K562 (cell line): Measurements from ENCODE around the gene FAM200A. TPM values are rescaled to one million over a fixed set of nuclear protein-coding genes. Genes with fewer than 3 reads are reported as not detected.

ENCODE experiments used
- ATAC-seq: fragments of 200-7000 bp; cut with Tn5 transposase; 3 replicates; pipeline ENCODE4 v1.9.1; 2020; ENCODE audit warnings: moderate library complexity
- BruUV-seq: library from RNA; stranded (reverse); fragments of 400-500 nt; replicated peaks from 2 replicates; lab custom pipeline; 2021; lab: Mats Ljungman, UMichigan
- CTCF ChIA-PET: fragments of 300-600 bp; formaldehyde crosslinking; extraction: SDS; loops from one replicate; lab custom pipeline; 2021; ENCODE audit warnings: low intra/inter-chr PET ratio; lab: Yijun Ruan, JAX
- POLR2A ChIA-PET: fragments of 300-600, 350-650 bp; sonication (Branson Sonifier 250); formaldehyde crosslinking; extraction: SDS; loops from one replicate; lab custom pipeline; 2021; ENCODE audit warnings: antibody characterized with exemption, inconsistent platforms; lab: Yijun Ruan, JAX
- DNase-seq, 4 experiments: peaks; one replicate each; pipeline versions ENCODE4 v3.0.0 to v3.0.0-alpha.2; 2011 to 2018; ENCODE audit warnings: low spot score in 3 of 4, mixed read lengths in 3 of 4; ENCODE audit errors: extremely low read depth in 1 of 4
- FAIRE-seq: peaks from 2 replicates; lab custom pipeline; 2011; peaks lifted over from hg19 to GRCh38; lab: Jason Lieb, UNC
- H2AFZ ChIP-seq: 2 replicates; pipeline ENCODE4 v1.6.0; 2011; ENCODE audit warnings: low read depth, low read length, control low read depth, inconsistent platforms
- H3K27ac ChIP-seq: fragments of 200-600 bp; 3 replicates; pipeline ENCODE4 v1.8.0; 2011; ENCODE audit warnings: low read depth, mild to moderate bottlenecking, control low read depth, inconsistent platforms, low read length, moderate library complexity, mixed read lengths; ENCODE audit errors: extremely low read depth
- H3K27me3 ChIP-seq, 2 experiments: fragments of 300-600 bp in 1 of 2; 2 replicates in 1 of 2; 3 replicates in 1 of 2; pipeline versions ENCODE4 v1.6.0 to v1.8.0; 2011; ENCODE audit warnings: inconsistent platforms in 2 of 2, low read length in 2 of 2, mild to moderate bottlenecking in 1 of 2, mixed read lengths in 1 of 2, moderate library complexity in 1 of 2; ENCODE audit not compliant: control insufficient read depth in 2 of 2, insufficient read depth in 2 of 2
- H3K36me3 ChIP-seq: fragments of 300-600 bp; 3 replicates; pipeline ENCODE4 v1.8.0; 2011; ENCODE audit warnings: mild to moderate bottlenecking, low read length, inconsistent platforms; ENCODE audit not compliant: control insufficient read depth, insufficient read depth
- H3K4me1 ChIP-seq, 2 experiments: fragments of 200-600 bp in 1 of 2; replicated peaks in 1 of 2; 2 replicates in 1 of 2; 3 replicates in 1 of 2; pipeline versions ENCODE4 v1.5.1 to v1.8.0; 2011; ENCODE audit warnings: inconsistent platforms in 2 of 2, low read length in 2 of 2, mild to moderate bottlenecking in 1 of 2, mixed read lengths in 1 of 2, moderate library complexity in 1 of 2; ENCODE audit not compliant: control insufficient read depth in 2 of 2, insufficient read depth in 2 of 2
- H3K4me2 ChIP-seq: 2 replicates; pipeline ENCODE4 v1.6.1; 2011; ENCODE audit warnings: low read length, control low read depth, inconsistent platforms, mixed read lengths; ENCODE audit not compliant: insufficient read depth
- H3K4me3 ChIP-seq: fragments of 200-600 bp; sonication (generic), shearing (Covaris generic); 2 replicates; pipeline ENCODE4 v1.5.1; 2016; ENCODE audit warnings: control low read depth, inconsistent platforms
- H3K79me2 ChIP-seq: fragments of 200-600 bp; 3 replicates; pipeline ENCODE4 v1.8.0; 2011; ENCODE audit warnings: low read length, inconsistent platforms; ENCODE audit not compliant: control insufficient read depth, insufficient read depth
- H3K9ac ChIP-seq, 2 experiments: 2 replicates each; pipeline versions ENCODE4 v1.6.0 to v1.6.1; 2011; ENCODE audit warnings: low read depth in 2 of 2, low read length in 2 of 2, control low read depth in 1 of 2, inconsistent platforms in 1 of 2, mild to moderate bottlenecking in 1 of 2, mixed read lengths in 1 of 2; ENCODE audit not compliant: insufficient read depth in 1 of 2
- H3K9me1 ChIP-seq: one replicate; pipeline ENCODE4 v1.6.0; 2011; ENCODE audit warnings: inconsistent platforms, mild to moderate bottlenecking, low read length, moderate library complexity; ENCODE audit not compliant: control insufficient read depth, insufficient read depth
- H3K9me3 ChIP-seq: replicated peaks from 2 replicates; pipeline ENCODE4 v1.5.1; 2011; ENCODE audit warnings: low read depth, low read length, inconsistent platforms; ENCODE audit not compliant: control insufficient read depth, insufficient read depth
- H4K20me1 ChIP-seq: replicated peaks from 2 replicates; pipeline ENCODE4 v1.6.1; 2011; ENCODE audit warnings: low read length, inconsistent platforms, mixed read lengths; ENCODE audit not compliant: control insufficient read depth, insufficient read depth
- ARID1B ChIP-seq: fragments of 450-650 bp; IDR thresholded peaks from 2 replicates; pipeline ENCODE4 v1.6.1; 2016; ENCODE audit warnings: antibody characterized with exemption, mild to moderate bottlenecking, inconsistent platforms
- CSDE1 ChIP-seq, 2 experiments: fragments of 450-650 bp; IDR thresholded peaks; 2 replicates each; pipeline ENCODE4 v1.6.1; 2016; ENCODE audit warnings: mild to moderate bottlenecking in 1 of 2
- DDX20 ChIP-seq: fragments of 450-650 bp; IDR thresholded peaks from 2 replicates; pipeline ENCODE4 v1.6.1; 2016; ENCODE audit warnings: missing genetic modification characterization, low read depth, mild to moderate bottlenecking, missing compliant biosample characterization, moderate library complexity
- E2F6 ChIP-seq, 2 experiments: IDR thresholded peaks; 2 replicates each; pipeline ENCODE4 v1.6.1; 2011; ENCODE audit warnings: borderline replicate concordance in 1 of 2, control low read depth in 1 of 2, low read depth in 1 of 2, low read length in 1 of 2, mild to moderate bottlenecking in 1 of 2, mixed read lengths in 1 of 2, moderate library complexity in 1 of 2; ENCODE audit not compliant: insufficient read depth in 1 of 2, insufficient read length in 1 of 2, poor library complexity in 1 of 2, severe bottlenecking in 1 of 2; ENCODE audit errors: extremely low read depth in 1 of 2
- HDAC1 ChIP-seq, 2 experiments: fragments of 450-650 bp; IDR thresholded peaks; 2 replicates each; pipeline ENCODE4 v1.6.1; 2016 to 2017; ENCODE audit warnings: inconsistent platforms in 1 of 2, mild to moderate bottlenecking in 1 of 2, moderate library complexity in 1 of 2
- HDGF ChIP-seq: fragments of 450-650 bp; IDR thresholded peaks from 2 replicates; pipeline ENCODE4 v1.6.1; 2016
- HLTF ChIP-seq: fragments of 450-650 bp; IDR thresholded peaks from 2 replicates; pipeline ENCODE4 v1.6.1; 2016
- NCOR1 ChIP-seq: fragments of 450-650 bp; IDR thresholded peaks from 2 replicates; pipeline ENCODE4 v1.6.1; 2016; ENCODE audit warnings: mild to moderate bottlenecking, moderate library complexity
- NKRF ChIP-seq: fragments of 450-650 bp; IDR thresholded peaks from 2 replicates; pipeline ENCODE4 v1.6.1; 2016; ENCODE audit warnings: borderline replicate concordance
- SMARCA4 ChIP-seq: fragments of 450-650 bp; IDR thresholded peaks from 2 replicates; pipeline ENCODE4 v1.6.1; 2016
- SMARCA5 ChIP-seq: fragments of 450-650 bp; IDR thresholded peaks from 2 replicates; pipeline ENCODE4 v1.6.1; 2016
- SRSF3 ChIP-seq: fragments of 200-400 bp; formaldehyde crosslinking; IDR thresholded peaks from 2 replicates; pipeline ENCODE4 v1.6.1; 2016; ENCODE audit warnings: mild to moderate bottlenecking, low read length, moderate library complexity; ENCODE audit not compliant: insufficient read depth
- YY1 ChIP-seq, 3 experiments: IDR thresholded peaks; 2 replicates each; pipeline ENCODE4 v1.6.1; 2011; ENCODE audit warnings: low read length in 2 of 3, mild to moderate bottlenecking in 2 of 3, moderate library complexity in 2 of 3, borderline replicate concordance in 1 of 3, control low read depth in 1 of 3, low read depth in 1 of 3; ENCODE audit not compliant: insufficient read depth in 3 of 3, insufficient replicate concordance in 2 of 3, control insufficient read depth in 1 of 3, insufficient read length in 1 of 3; ENCODE audit errors: extremely low read depth in 1 of 3
- ZBTB2 ChIP-seq: fragments of 450-650 bp; IDR thresholded peaks from 2 replicates; pipeline ENCODE4 v1.6.1; 2016; ENCODE audit warnings: antibody characterized with exemption
- ZNF197 ChIP-seq: fragments of 200-800 bp; sonication (Bioruptor generic); IDR thresholded peaks from 2 replicates; pipeline ENCODE4 v1.6.1; 2016; ENCODE audit warnings: low read depth, missing genetic modification characterization, missing compliant biosample characterization
- ZNF511 ChIP-seq: sonication (generic); formaldehyde crosslinking; IDR thresholded peaks from 2 replicates; pipeline ENCODE4 v1.8.0; 2022; ENCODE audit warnings: mild to moderate bottlenecking, missing genetic modification reagents
- ZSCAN29 ChIP-seq: fragments of 450-650 bp; IDR thresholded peaks from 2 replicates; pipeline ENCODE4 v1.6.1; 2017
- WGBS: fragments of 100-300 bp; shearing (Covaris generic); methylation state at CpG from one replicate; pipeline ENCODE4 v1.1.6; 2016; ENCODE audit warnings: low coverage, mixed read lengths; ENCODE audit not compliant: insufficient coverage; ENCODE audit errors: missing lambda C conversion rate; 5-methylcytosine and 5-hydroxymethylcytosine counted together
- in situ Hi-C: fragments of 300-500 bp; cut with MboI; formaldehyde crosslinking; loops from 4 replicates; pipeline ENCODE4 v1.15.0; 2018; ENCODE audit warnings: inconsistent platforms, mixed read lengths
- intact Hi-C: fragments of 100-400 bp; cut with micrococcal nuclease; formaldehyde crosslinking; loops from 2 replicates; pipeline ENCODE4 v1.14.2; 2022
- polyA plus RNA-seq, 8 experiments: library from polyadenylated mRNA; depleted of rRNA in 4 of 8; stranded (reverse) in 5 of 8; unstranded in 3 of 8; fragments of >200 nt; fragmentation: Nextera tagmentation in 2 of 8; fragmentation: Illumina TruSeq in 1 of 8; extraction: Ambion mirVana in 2 of 8; extraction: Trizol in 1 of 8; gene quantifications; 2 replicates each; pipeline versions ENCODE4 v1.2.1 to v1.2.3, GENCODE V29; 2011 to 2014; ENCODE audit warnings: inconsistent platforms in 1 of 8, missing spikeins in 1 of 8
- total RNA-seq, 7 experiments: library from RNA; depleted of rRNA in 6 of 7; stranded (reverse); fragments of >200 nt in 6 of 7; fragmentation: Illumina TruSeq in 2 of 7; extraction: Trizol in 2 of 7; gene quantifications; 2 replicates each; pipeline versions ENCODE4 v1.2.1 to v1.2.3, GENCODE V29; 2011 to 2021; ENCODE audit warnings: low replicate concordance in 1 of 7

The FAM200A gene
- total and polyA plus RNA-seq, 9 of the 15 experiments (the other 6 are each of a cell fraction or from before 2014, with no cell fraction given) = 3.3 to 11.2 (median 8.3) TPM

GRCh38 chr7:99557940-99558305, 6.0 kb upstream of the FAM200A start:
- no peaks in the 10 kb centered on the region for H3K27me3 ChIP-seq
- H2AFZ ChIP-seq = peak overlapping the region; percentile 92
- ATAC-seq (peak; percentile 69), DNase-seq (no peak), FAIRE-seq (no peak)
- peak overlapping the region; percentile 100 for H3K9ac ChIP-seq
- H3K4me3 ChIP-seq = peak overlapping the region; percentile 88
- in situ Hi-C loops (no loop called here), intact Hi-C loops (loop anchor here (2.0 to 10.0 kb wide), 2 partner anchors 59 to 83 kb away; partner anchors contain the start of genes ZNF789 and ZSCAN25)
- BruUV-seq = no TSS peak
- CTCF ChIA-PET = no interaction called here
- peaks cover 62% of the 10 kb centered on the region for H3K79me2 ChIP-seq
- WGBS = under 1% methylated on average over 17 of the region's 17 CpGs
- no peaks in the 10 kb centered on the region for H3K9me3 ChIP-seq
- peaks cover 8% of the 10 kb centered on the region for H3K9me1 ChIP-seq
- peaks cover 69% of the 10 kb centered on the region for H3K36me3 ChIP-seq
- H3K27ac ChIP-seq = peak overlapping the region; percentile 95
- H3K4me1 ChIP-seq = peaks cover 16 to 23% of the 10 kb centered on the region in 2 experiments
- POLR2A ChIA-PET = interaction anchor here (0.6 to 4.5 kb wide), 27 partner anchors 8 to 547 kb away, joined by 3 to 31 read pairs (median 5); partner anchors contain the start of genes BUD31, PDAP1, TRIM4 and ZKSCAN5
- H3K4me2 ChIP-seq = peak overlapping the region; percentile 100
- H4K20me1 ChIP-seq = peaks cover 13% of the 10 kb centered on the region; the same call in 1 of the 2 replicates
- TF ChIP-seq HDGF (peak; percentile 96; the same call in 1 of the 2 replicates), ZNF197 (CRISPR knock-in tag) (no peak), SMARCA5 (no peak), SRSF3 (0 out of 2 replicates have a peak, but pooled peaks have one; percentile 79), NKRF (peak; percentile 77), HLTF (peak; percentile 50; the same call in 1 of the 2 replicates), ZSCAN29 (0 out of 2 replicates have a peak, but pooled peaks have one; percentile 35), NCOR1 (no peak), ZNF511 (CRISPR knock-in tag) (peak; percentile 64; the same call in 1 of the 2 replicates), ZBTB2 (0 out of 2 replicates have a peak, but pooled peaks have one; percentile 41), CSDE1 (IDR thresholded peaks at IDR 0.05) (0 out of 4 replicates have a peak, but pooled peaks of 1 of the 2 experiments have one; percentile 19), DDX20 (tag) (no peak), E2F6 (IDR thresholded peaks at IDR 0.05; ENCODE audit: borderline replicate concordance in 1 of 2, extremely low read depth in 1 of 2, insufficient read depth in 1 of 2, insufficient read length in 1 of 2, low read depth in 1 of 2, low read length in 1 of 2, poor library complexity in 1 of 2, severe bottlenecking in 1 of 2) (no peak), SMARCA4 (peak; percentile 12; the same call in 1 of the 2 replicates), HDAC1 (IDR thresholded peaks at IDR 0.05) (peak in 1 of 2 experiments; percentile 77; a peak in 2 of 4 replicates), YY1 (IDR thresholded peaks at IDR 0.05; ENCODE audit: borderline replicate concordance in 1 of 3, control insufficient read depth in 1 of 3, extremely low read depth in 1 of 3, insufficient read depth in 3 of 3, insufficient read length in 1 of 3, insufficient replicate concordance in 2 of 3, low read depth in 1 of 3, low read length in 2 of 3) (peak in 1 of 3 experiments; percentile 11), ARID1B (0 out of 2 replicates have a peak, but pooled peaks have one; percentile 20)
